T-helper 17 cell (primary cell): Measurements from ENCODE around the gene KANSL1. TPM values are rescaled to one million over a fixed set of nuclear protein-coding genes. Genes with fewer than 3 reads are reported as not detected.
"Not testable (repeated sequence)": the region's sequence is repeated elsewhere in the genome, so short reads cannot be mapped to it uniquely, and the experiment has no call there.

ENCODE experiments used
- ATAC-seq: fragments of 150-1000 bp; cut with Tn5 transposase; 2 replicates; pipeline ENCODE4 v1.10.0; 2021; ENCODE audit warnings: mild to moderate bottlenecking, moderate library complexity
- DNase-seq, 3 donors: peaks; one replicate each; pipeline versions ENCODE4 v3.0.0 to v3.0.0-alpha.2; 2020 to 2021
- H3K9me3 ChIP-seq: one replicate; pipeline ENCODE4 v1.7.0; 2013; ENCODE audit warnings: low read length, mild to moderate bottlenecking; ENCODE audit not compliant: control insufficient read depth, poor library complexity, severe bottlenecking
- H3K27ac Mint-ChIP-seq: one replicate; pipeline ENCODE4 v1.8.0; 2022; ENCODE audit warnings: mild to moderate bottlenecking, moderate library complexity, mixed read lengths
- H3K27me3 Mint-ChIP-seq: one replicate; pipeline ENCODE4 v1.8.0; 2022; ENCODE audit warnings: mixed read lengths
- H3K36me3 Mint-ChIP-seq: one replicate; pipeline ENCODE4 v1.8.0; 2022; ENCODE audit warnings: low read depth, mixed read lengths
- H3K4me1 Mint-ChIP-seq: one replicate; pipeline ENCODE4 v1.8.0; 2022; ENCODE audit warnings: mild to moderate bottlenecking, mixed read lengths
- H3K4me3 Mint-ChIP-seq: one replicate; pipeline ENCODE4 v1.8.0; 2022; ENCODE audit warnings: mild to moderate bottlenecking, moderate library complexity, mixed read lengths
- total RNA-seq, 4 donors: library from RNA in 2 of 4; stranded (reverse) in 2 of 4; gene quantifications; one replicate each; pipeline ENCODE4 v1.2.3 and lab custom pipeline; 2022 to 2026

Gene KANSL1
- total RNA-seq, 2 donors from 2014 or later: 142 to 187 TPM

- no peaks in the 10 kb centered on the region for H3K36me3 Mint-ChIP-seq
- no peaks in the 10 kb centered on the region for H3K27me3 Mint-ChIP-seq
- no peaks in the 10 kb centered on the region for H3K9me3 ChIP-seq
- H3K27ac Mint-ChIP-seq: peak overlapping the region; percentile 99
- ATAC-seq (no peak), DNase-seq (no peak)
- no peak overlapping the region for H3K4me3 Mint-ChIP-seq
- H3K4me1 Mint-ChIP-seq: peaks cover 36% of the 10 kb centered on the region
These were observed 5.0 kb upstream of the KANSL1 start for GRCh38 chr17:46198233-46198632.

- Mint-ChIP-seq H3K4me3 (no peak overlapping the region), H3K27ac (peak overlapping the region; percentile 99), H3K36me3 (peaks cover 1% of the 10 kb centered on the region), H3K4me1 (peaks cover 36% of the 10 kb centered on the region), H3K27me3 (no peaks in the 10 kb centered on the region)
- H3K9me3 ChIP-seq: no peaks in the 10 kb centered on the region
- no peak for ATAC-seq
- DNase-seq: no peak
These were observed 4.3 kb upstream of the KANSL1 start for GRCh38 chr17:46197530-46197929.

- no peaks in the 10 kb centered on the region for H3K27me3 Mint-ChIP-seq
- DNase-seq (no peak), ATAC-seq (no peak)
- H3K27ac Mint-ChIP-seq: peak overlapping the region; percentile 99
- H3K9me3 ChIP-seq: no peaks in the 10 kb centered on the region
- H3K36me3 Mint-ChIP-seq: peaks cover 2% of the 10 kb centered on the region
- peaks cover 39% of the 10 kb centered on the region for H3K4me1 Mint-ChIP-seq
- peak overlapping the region; percentile 50 for H3K4me3 Mint-ChIP-seq
These were observed 2.9 kb upstream of the KANSL1 start for GRCh38 chr17:46195939-46196716.

- Mint-ChIP-seq H3K27ac (peak overlapping the region; percentile 99), H3K27me3 (no peaks in the 10 kb centered on the region), H3K4me3 (peak overlapping the region; percentile 92), H3K36me3 (peaks cover 2% of the 10 kb centered on the region), H3K4me1 (peaks cover 42% of the 10 kb centered on the region)
- H3K9me3 ChIP-seq: no peaks in the 10 kb centered on the region
- no peak for ATAC-seq
- no peak for DNase-seq
These were observed 2.1 kb upstream of the KANSL1 start for GRCh38 chr17:46195217-46195855.

GRCh38 chr17:46194393-46195216 is 1.4 kb upstream of the KANSL1 start:
- DNase-seq: peak in 2 of 3 donors; percentile 38 to 47
- peaks cover 2% of the 10 kb centered on the region for H3K36me3 Mint-ChIP-seq
- peak overlapping the region; percentile 92 for H3K4me3 Mint-ChIP-seq
- peak overlapping the region; percentile 99 for H3K27ac Mint-ChIP-seq
- H3K27me3 Mint-ChIP-seq: no peaks in the 10 kb centered on the region
- no peaks in the 10 kb centered on the region for H3K9me3 ChIP-seq
- ATAC-seq: peak; percentile 59
- peaks cover 45% of the 10 kb centered on the region for H3K4me1 Mint-ChIP-seq

GRCh38 chr17:46193626-46194392 is 580 bp upstream of the KANSL1 start:
- DNase-seq: peak; percentile 93 to 94 (median 93)
- no peaks in the 10 kb centered on the region for H3K9me3 ChIP-seq
- ATAC-seq: peak; percentile 76
- Mint-ChIP-seq H3K27me3 (no peaks in the 10 kb centered on the region), H3K27ac (peak overlapping the region; percentile 99), H3K4me3 (peak overlapping the region; percentile 92), H3K4me1 (peaks cover 48% of the 10 kb centered on the region), H3K36me3 (peaks cover 2% of the 10 kb centered on the region)

GRCh38 chr17:46192439-46193150 is 634 bp downstream of the KANSL1 start:
- peak overlapping the region; percentile 100 for H3K4me3 Mint-ChIP-seq
- H3K27ac Mint-ChIP-seq: peak overlapping the region; percentile 99
- peaks cover 55% of the 10 kb centered on the region for H3K4me1 Mint-ChIP-seq
- H3K27me3 Mint-ChIP-seq: no peaks in the 10 kb centered on the region
- H3K9me3 ChIP-seq: no peaks in the 10 kb centered on the region
- ATAC-seq (peak; percentile 11), DNase-seq (peak; percentile 49 to 62 (median 58))
- H3K36me3 Mint-ChIP-seq: peaks cover 5% of the 10 kb centered on the region

GRCh38 chr17:46192189-46192438 is 1.1 kb downstream of the KANSL1 start:
- H3K4me1 Mint-ChIP-seq: peaks cover 55% of the 10 kb centered on the region
- peak overlapping the region; percentile 99 for H3K27ac Mint-ChIP-seq
- DNase-seq: no peak
- no peaks in the 10 kb centered on the region for H3K9me3 ChIP-seq
- H3K4me3 Mint-ChIP-seq: peak overlapping the region; percentile 100
- no peak for ATAC-seq
- no peaks in the 10 kb centered on the region for H3K27me3 Mint-ChIP-seq
- peaks cover 5% of the 10 kb centered on the region for H3K36me3 Mint-ChIP-seq

- H3K27ac Mint-ChIP-seq: peak overlapping the region; percentile 99
- H3K27me3 Mint-ChIP-seq: no peaks in the 10 kb centered on the region
- DNase-seq (no peak), ATAC-seq (no peak)
- H3K4me1 Mint-ChIP-seq: peaks cover 59% of the 10 kb centered on the region
- no peaks in the 10 kb centered on the region for H3K9me3 ChIP-seq
- peak overlapping the region; percentile 100 for H3K4me3 Mint-ChIP-seq
- peaks cover 5% of the 10 kb centered on the region for H3K36me3 Mint-ChIP-seq
These were observed 1.7 kb downstream of the KANSL1 start for GRCh38 chr17:46191322-46192188.

GRCh38 chr17:46190763-46191162 is 2.5 kb downstream of the KANSL1 start:
- H3K27me3 Mint-ChIP-seq: no peaks in the 10 kb centered on the region
- peak overlapping the region; percentile 100 for H3K4me3 Mint-ChIP-seq
- peaks cover 61% of the 10 kb centered on the region for H3K4me1 Mint-ChIP-seq
- no peaks in the 10 kb centered on the region for H3K9me3 ChIP-seq
- DNase-seq (no peak), ATAC-seq (no peak)
- H3K27ac Mint-ChIP-seq: peak overlapping the region; percentile 99
- H3K36me3 Mint-ChIP-seq: peaks cover 5% of the 10 kb centered on the region

GRCh38 chr17:46186827-46187235 is 6.4 kb downstream of the KANSL1 start:
- Mint-ChIP-seq H3K27ac (peak overlapping the region; percentile 88), H3K4me3 (peak overlapping the region; percentile 70), H3K4me1 (peaks cover 82% of the 10 kb centered on the region)
- H3K36me3 Mint-ChIP-seq, H3K9me3 ChIP-seq, H3K27me3 Mint-ChIP-seq: not testable (repeated sequence)
- peak; percentile 79 for ATAC-seq
- peak in 1 of 3 donors; percentile 12 for DNase-seq
